Measurements from ENCODE around the gene TRAF3IP1.
"Not testable (repeated sequence)": the region's sequence is repeated elsewhere in the genome, so short reads cannot be mapped to it uniquely, and the experiment has no call there.

Gene TRAF3IP1

GRCh38 chr2:238439917-238440316, 119.6 kb downstream of the TRAF3IP1 start:
- Histone ChIP-seq H3K36me3 (replicated peaks; ENCODE audit: low read depth, low read length) (peaks cover 11% of the 10 kb centered on the region), H3K27ac (ENCODE audit: low read length) (no peak overlapping the region), H2AFZ (ENCODE audit: low read depth, low read length) (no peak overlapping the region), H3K9me3 (ENCODE audit: insufficient read depth, low read length) (no peaks in the 10 kb centered on the region), H3K4me1 (ENCODE audit: low read length) (no peaks in the 10 kb centered on the region), H3K27me3 (ENCODE audit: low read depth, low read length) (no peaks in the 10 kb centered on the region), H3K79me2 (ENCODE audit: low read length) (peaks cover 33% of the 10 kb centered on the region), H4K20me1 (ENCODE audit: insufficient read depth, low read length) (no peaks in the 10 kb centered on the region), H3K4me2 (ENCODE audit: low read length) (no peak overlapping the region), H3K4me3 (ENCODE audit: low read length) (no peak overlapping the region), H3K9ac (ENCODE audit: low read length) (no peak overlapping the region)
- TF ChIP-seq EZH2phosphoT487 (IDR thresholded peaks at IDR 0.05; ENCODE audit: low read depth): no peak
- TF ChIP-seq CTCF (IDR thresholded peaks at IDR 0.05; ENCODE audit: low read depth, low read length): no peak

- Histone ChIP-seq H3K9me3 (ENCODE audit: insufficient read depth, low read length) (no peaks in the 10 kb centered on the region), H3K4me1 (ENCODE audit: low read length) (no peaks in the 10 kb centered on the region), H3K27me3 (ENCODE audit: low read depth, low read length) (no peaks in the 10 kb centered on the region), H3K4me3 (ENCODE audit: low read length) (no peak overlapping the region), H3K36me3 (replicated peaks; ENCODE audit: low read depth, low read length) (peaks cover 13% of the 10 kb centered on the region), H4K20me1 (ENCODE audit: insufficient read depth, low read length) (no peaks in the 10 kb centered on the region), H2AFZ (ENCODE audit: low read depth, low read length) (no peak overlapping the region), H3K9ac (ENCODE audit: low read length) (no peak overlapping the region), H3K79me2 (ENCODE audit: low read length) (peaks cover 33% of the 10 kb centered on the region), H3K27ac (ENCODE audit: low read length) (no peak overlapping the region), H3K4me2 (ENCODE audit: low read length) (no peak overlapping the region)
- TF ChIP-seq EZH2phosphoT487 (IDR thresholded peaks at IDR 0.05; ENCODE audit: low read depth) (no peak), CTCF (IDR thresholded peaks at IDR 0.05; ENCODE audit: low read depth, low read length) (no peak)
Measured at GRCh38 chr2:238440331-238440730, 120.0 kb downstream of the TRAF3IP1 start.

- Histone ChIP-seq H3K79me2 (ENCODE audit: low read length) (peaks cover 33% of the 10 kb centered on the region), H3K4me3 (ENCODE audit: low read length) (no peak overlapping the region), H3K9me3 (ENCODE audit: insufficient read depth, low read length) (no peaks in the 10 kb centered on the region), H2AFZ (ENCODE audit: low read depth, low read length) (no peak overlapping the region), H3K27ac (ENCODE audit: low read length) (no peak overlapping the region), H3K9ac (ENCODE audit: low read length) (no peak overlapping the region), H3K36me3 (replicated peaks; ENCODE audit: low read depth, low read length) (peaks cover 17% of the 10 kb centered on the region), H4K20me1 (ENCODE audit: insufficient read depth, low read length) (no peaks in the 10 kb centered on the region), H3K27me3 (ENCODE audit: low read depth, low read length) (no peaks in the 10 kb centered on the region), H3K4me2 (ENCODE audit: low read length) (no peak overlapping the region), H3K4me1 (ENCODE audit: low read length) (no peaks in the 10 kb centered on the region)
- TF ChIP-seq EZH2phosphoT487 (IDR thresholded peaks at IDR 0.05; ENCODE audit: low read depth): no peak
- no peak for TF ChIP-seq CTCF (IDR thresholded peaks at IDR 0.05; ENCODE audit: low read depth, low read length)
Measured at GRCh38 chr2:238440767-238441166, 120.4 kb downstream of the TRAF3IP1 start.

GRCh38 chr2:238441262-238442114, 121.2 kb downstream of the TRAF3IP1 start:
- H3K4me2 ChIP-seq (ENCODE audit: low read length): no peak overlapping the region
- H3K4me3 ChIP-seq (ENCODE audit: low read length): no peak overlapping the region
- H3K36me3 ChIP-seq (replicated peaks; ENCODE audit: low read depth, low read length): peaks cover 19% of the 10 kb centered on the region
- H3K27ac ChIP-seq (ENCODE audit: low read length): no peak overlapping the region
- H3K9me3 ChIP-seq (ENCODE audit: insufficient read depth, low read length): no peaks in the 10 kb centered on the region
- TF ChIP-seq CTCF (IDR thresholded peaks at IDR 0.05; ENCODE audit: low read depth, low read length) (no peak), EZH2phosphoT487 (IDR thresholded peaks at IDR 0.05; ENCODE audit: low read depth) (no peak)
- H2AFZ ChIP-seq (ENCODE audit: low read depth, low read length): no peak overlapping the region
- no peaks in the 10 kb centered on the region for H3K27me3 ChIP-seq (ENCODE audit: low read depth, low read length)
- peaks cover 33% of the 10 kb centered on the region for H3K79me2 ChIP-seq (ENCODE audit: low read length)
- H4K20me1 ChIP-seq (ENCODE audit: insufficient read depth, low read length): no peaks in the 10 kb centered on the region
- H3K4me1 ChIP-seq (ENCODE audit: low read length): no peaks in the 10 kb centered on the region
- H3K9ac ChIP-seq (ENCODE audit: low read length): no peak overlapping the region

GRCh38 chr2:238442257-238442656, 121.9 kb downstream of the TRAF3IP1 start:
- not testable (repeated sequence) for H3K27me3 ChIP-seq (ENCODE audit: low read depth, low read length); H3K9me3 ChIP-seq (ENCODE audit: insufficient read depth, low read length); H4K20me1 ChIP-seq (ENCODE audit: insufficient read depth, low read length); H2AFZ ChIP-seq (ENCODE audit: low read depth, low read length); H3K4me2 ChIP-seq (ENCODE audit: low read length); H3K4me3 ChIP-seq (ENCODE audit: low read length); H3K27ac ChIP-seq (ENCODE audit: low read length); H3K9ac ChIP-seq (ENCODE audit: low read length); H3K4me1 ChIP-seq (ENCODE audit: low read length)
- peaks cover 19% of the 10 kb centered on the region for H3K36me3 ChIP-seq (replicated peaks; ENCODE audit: low read depth, low read length)
- peaks cover 33% of the 10 kb centered on the region for H3K79me2 ChIP-seq (ENCODE audit: low read length)

Data from OCI-LY3 (cell line).